Measurements from ENCODE around the gene CMTM7.

Gene CMTM7

GRCh38 chr3:32367442-32367841 is 24.2 kb upstream of the CMTM7 start:
- Histone ChIP-seq H3K9me3 (ENCODE audit: control insufficient read depth, insufficient read depth, low read length) (no peaks in the 10 kb centered on the region), H3K4me3 (ENCODE audit: low read depth, low read length) (no peak overlapping the region), H3K36me3 (ENCODE audit: control insufficient read depth, insufficient read depth, low read length) (no peaks in the 10 kb centered on the region), H3K9ac (ENCODE audit: low read depth, low read length) (peak overlapping the region; percentile 37), H3K4me1 (ENCODE audit: control insufficient read depth, insufficient read depth, low read length) (peaks cover 6% of the 10 kb centered on the region), H3K27me3 (ENCODE audit: control insufficient read depth, insufficient read depth, low read length) (no peaks in the 10 kb centered on the region)

DNA sequence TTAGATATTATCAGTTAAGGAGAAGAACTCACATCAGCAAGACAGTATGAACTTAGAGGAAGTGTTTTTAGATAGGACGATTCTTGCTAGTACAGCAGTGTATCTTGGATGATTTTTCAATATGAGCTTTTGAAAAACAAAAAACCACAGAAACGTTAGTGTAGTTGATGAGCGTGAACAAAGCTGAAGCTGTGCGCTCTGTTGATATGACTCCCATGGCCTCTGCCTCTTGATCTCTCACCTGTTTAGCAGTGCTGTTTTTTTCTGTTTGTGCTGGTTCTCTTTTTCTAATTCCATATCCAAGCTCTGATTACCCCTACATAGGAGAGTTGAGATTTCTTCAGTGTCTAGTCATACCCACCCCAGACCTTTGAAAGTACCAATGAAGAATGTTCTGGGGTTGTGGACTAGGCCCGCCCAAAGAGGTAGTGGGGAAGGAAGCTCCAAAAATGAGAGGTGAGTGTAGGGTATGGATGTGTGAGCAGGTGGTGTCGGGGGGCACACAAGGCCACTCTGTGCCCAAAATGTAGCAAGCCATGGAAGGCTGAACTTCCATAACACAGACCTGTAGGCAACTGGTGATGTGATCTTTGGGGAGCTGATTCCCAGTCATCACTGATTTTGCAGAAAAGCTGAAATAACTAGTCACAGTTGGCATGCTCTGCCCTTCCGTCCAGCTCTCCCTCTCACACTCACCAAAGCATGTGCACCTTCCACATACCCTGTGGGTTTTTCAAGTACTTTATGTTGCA is 20.0 kb upstream of the CMTM7 start:
- Histone ChIP-seq H3K4me3 (ENCODE audit: low read depth, low read length) (no peak overlapping the region), H3K9me3 (ENCODE audit: control insufficient read depth, insufficient read depth, low read length) (no peaks in the 10 kb centered on the region), H3K9ac (ENCODE audit: low read depth, low read length) (no peak overlapping the region), H3K27me3 (ENCODE audit: control insufficient read depth, insufficient read depth, low read length) (no peaks in the 10 kb centered on the region), H3K4me1 (ENCODE audit: control insufficient read depth, insufficient read depth, low read length) (peaks cover 9% of the 10 kb centered on the region), H3K36me3 (ENCODE audit: control insufficient read depth, insufficient read depth, low read length) (no peaks in the 10 kb centered on the region)

- no peaks in the 10 kb centered on the region for H3K36me3 ChIP-seq (ENCODE audit: control insufficient read depth, insufficient read depth, low read length)
- no peaks in the 10 kb centered on the region for H3K27me3 ChIP-seq (ENCODE audit: control insufficient read depth, insufficient read depth, low read length)
- H3K4me3 ChIP-seq (ENCODE audit: low read depth, low read length): no peak overlapping the region
- H3K9ac ChIP-seq (ENCODE audit: low read depth, low read length): no peak overlapping the region
- H3K9me3 ChIP-seq (ENCODE audit: control insufficient read depth, insufficient read depth, low read length): no peaks in the 10 kb centered on the region
- H3K4me1 ChIP-seq (ENCODE audit: control insufficient read depth, insufficient read depth, low read length): peaks cover 7% of the 10 kb centered on the region
These were observed 19.5 kb upstream of the CMTM7 start for GRCh38 chr3:32372213-32372490.

GRCh38 chr3:32373276-32373675 is 18.4 kb upstream of the CMTM7 start:
- Histone ChIP-seq H3K9ac (ENCODE audit: low read depth, low read length) (no peak overlapping the region), H3K4me3 (ENCODE audit: low read depth, low read length) (no peak overlapping the region), H3K27me3 (ENCODE audit: control insufficient read depth, insufficient read depth, low read length) (no peaks in the 10 kb centered on the region)

DNA sequence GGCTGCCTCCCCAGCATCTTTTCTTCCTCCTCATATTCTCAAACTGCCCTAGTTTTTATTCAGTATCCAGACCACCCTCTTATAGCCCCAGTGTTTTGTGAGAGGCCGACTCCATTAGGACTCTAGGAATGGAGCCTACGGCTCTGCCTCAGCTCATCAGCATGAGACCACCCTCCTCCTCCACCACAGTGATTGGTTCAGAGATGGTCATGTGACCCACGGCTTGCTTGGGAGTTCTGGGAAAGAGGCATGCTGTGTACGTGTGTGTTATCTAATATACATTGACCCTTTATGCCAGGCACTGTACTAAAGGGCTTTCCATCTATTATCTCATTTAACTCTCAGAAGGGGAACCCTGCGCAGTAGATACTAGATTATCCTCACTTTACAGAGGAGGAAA is 17.8 kb upstream of the CMTM7 start:
- Histone ChIP-seq H3K36me3 (ENCODE audit: control insufficient read depth, insufficient read depth, low read length) (no peaks in the 10 kb centered on the region), H3K9me3 (ENCODE audit: control insufficient read depth, insufficient read depth, low read length) (no peaks in the 10 kb centered on the region), H3K4me3 (ENCODE audit: low read depth, low read length) (no peak overlapping the region), H3K9ac (ENCODE audit: low read depth, low read length) (no peak overlapping the region), H3K27me3 (ENCODE audit: control insufficient read depth, insufficient read depth, low read length) (no peaks in the 10 kb centered on the region), H3K4me1 (ENCODE audit: control insufficient read depth, insufficient read depth, low read length) (peaks cover 3% of the 10 kb centered on the region)

More at GRCh38 chr3:32373276-32373675, 18.4 kb upstream of the CMTM7 start:
- Histone ChIP-seq H3K36me3 (ENCODE audit: control insufficient read depth, insufficient read depth, low read length) (no peaks in the 10 kb centered on the region), H3K9me3 (ENCODE audit: control insufficient read depth, insufficient read depth, low read length) (no peaks in the 10 kb centered on the region), H3K4me1 (ENCODE audit: control insufficient read depth, insufficient read depth, low read length) (peaks cover 3% of the 10 kb centered on the region)

DNA sequence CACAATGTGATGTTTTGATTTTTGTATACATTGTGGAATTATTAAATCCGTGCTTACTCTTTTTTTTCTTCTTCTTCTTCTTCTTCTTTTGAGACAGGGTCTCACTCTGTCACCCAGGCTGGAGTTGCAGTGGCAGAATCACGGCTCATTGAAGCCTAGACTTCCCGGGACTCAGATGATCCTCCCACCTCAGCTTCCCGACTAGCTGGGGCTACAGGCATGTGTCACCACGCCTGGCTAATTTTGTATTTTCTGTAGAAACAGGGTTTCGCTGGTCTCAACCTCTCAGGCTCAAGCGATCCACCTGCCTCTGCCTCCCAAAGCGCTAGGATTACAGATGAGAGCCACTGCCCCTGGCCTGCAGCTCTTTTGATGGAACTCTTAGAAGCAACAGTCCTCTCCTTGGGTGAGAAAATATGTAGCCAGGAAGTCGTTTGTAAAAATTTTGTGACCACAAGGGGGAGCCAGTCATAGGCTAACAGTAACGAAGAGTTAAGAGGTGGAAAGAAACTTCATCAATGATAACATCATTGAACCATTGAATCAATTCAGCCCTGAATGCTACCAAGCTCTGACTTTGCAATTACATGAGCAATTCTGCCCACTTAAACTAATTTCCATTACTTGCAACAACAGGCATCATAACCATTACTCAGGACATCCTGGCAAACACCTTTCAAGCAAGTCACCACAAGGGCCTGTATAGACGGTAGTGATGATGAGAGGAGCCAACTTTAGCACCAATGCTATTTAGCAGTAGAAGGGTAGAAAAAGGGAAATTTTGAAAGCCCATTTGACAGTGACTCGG is 16.7 kb upstream of the CMTM7 start:
- Histone ChIP-seq H3K9ac (ENCODE audit: low read depth, low read length) (no peak overlapping the region), H3K27me3 (ENCODE audit: control insufficient read depth, insufficient read depth, low read length) (no peaks in the 10 kb centered on the region), H3K36me3 (ENCODE audit: control insufficient read depth, insufficient read depth, low read length) (no peaks in the 10 kb centered on the region), H3K9me3 (ENCODE audit: control insufficient read depth, insufficient read depth, low read length) (no peaks in the 10 kb centered on the region), H3K4me1 (ENCODE audit: control insufficient read depth, insufficient read depth, low read length) (peaks cover 3% of the 10 kb centered on the region), H3K4me3 (ENCODE audit: low read depth, low read length) (no peak overlapping the region)

DNA sequence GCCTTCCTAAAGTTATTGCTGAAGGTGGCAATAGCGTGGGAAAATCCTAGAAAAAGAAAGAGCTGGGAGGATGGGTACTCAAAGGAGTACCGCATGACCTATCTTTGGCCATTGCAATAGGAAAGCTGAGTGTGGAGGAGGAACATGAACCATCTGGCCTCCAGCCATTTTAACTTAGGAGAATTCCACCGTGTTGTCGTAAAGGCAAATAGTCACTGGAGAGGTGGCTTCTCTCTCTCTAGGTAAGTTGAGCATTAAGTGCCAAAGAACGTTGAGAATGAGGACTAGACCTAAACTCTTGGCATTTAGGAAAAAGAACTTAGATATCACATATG is 16.1 kb upstream of the CMTM7 start:
- no peaks in the 10 kb centered on the region for H3K36me3 ChIP-seq (ENCODE audit: control insufficient read depth, insufficient read depth, low read length)
- H3K9ac ChIP-seq (ENCODE audit: low read depth, low read length): no peak overlapping the region
- H3K4me1 ChIP-seq (ENCODE audit: control insufficient read depth, insufficient read depth, low read length): peaks cover 3% of the 10 kb centered on the region
- H3K9me3 ChIP-seq (ENCODE audit: control insufficient read depth, insufficient read depth, low read length): no peaks in the 10 kb centered on the region
- no peaks in the 10 kb centered on the region for H3K27me3 ChIP-seq (ENCODE audit: control insufficient read depth, insufficient read depth, low read length)
- no peak overlapping the region for H3K4me3 ChIP-seq (ENCODE audit: low read depth, low read length)

DNA sequence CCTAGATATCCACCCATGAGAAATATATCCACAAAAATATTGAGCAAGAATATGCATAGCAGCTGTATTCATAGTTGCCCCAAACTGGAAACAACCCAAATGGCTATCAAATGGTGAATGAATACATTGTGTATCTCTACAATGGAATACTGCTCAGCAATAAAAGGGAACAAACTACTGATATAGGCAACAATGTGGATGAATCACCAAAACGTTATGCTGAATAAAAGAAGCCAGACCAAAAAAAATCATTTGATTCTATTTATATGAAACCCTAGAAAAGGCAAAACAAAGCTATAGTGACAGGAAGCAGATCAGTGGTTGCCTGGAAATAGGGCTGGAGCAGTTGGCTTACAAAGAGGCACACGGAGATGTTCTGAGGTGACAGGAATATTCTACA is 15.5 kb upstream of the CMTM7 start:
- Histone ChIP-seq H3K36me3 (ENCODE audit: control insufficient read depth, insufficient read depth, low read length) (no peaks in the 10 kb centered on the region), H3K4me3 (ENCODE audit: low read depth, low read length) (no peak overlapping the region), H3K27me3 (ENCODE audit: control insufficient read depth, insufficient read depth, low read length) (no peaks in the 10 kb centered on the region), H3K4me1 (ENCODE audit: control insufficient read depth, insufficient read depth, low read length) (peaks cover 3% of the 10 kb centered on the region), H3K9ac (ENCODE audit: low read depth, low read length) (no peak overlapping the region), H3K9me3 (ENCODE audit: control insufficient read depth, insufficient read depth, low read length) (no peaks in the 10 kb centered on the region)

GRCh38 chr3:32379831-32380500 is 11.7 kb upstream of the CMTM7 start:
- no peak overlapping the region for H3K9ac ChIP-seq (ENCODE audit: low read depth, low read length)
- no peak overlapping the region for H3K4me3 ChIP-seq (ENCODE audit: low read depth, low read length)
- no peaks in the 10 kb centered on the region for H3K36me3 ChIP-seq (ENCODE audit: control insufficient read depth, insufficient read depth, low read length)
- H3K27me3 ChIP-seq (ENCODE audit: control insufficient read depth, insufficient read depth, low read length): no peaks in the 10 kb centered on the region
- H3K4me1 ChIP-seq (ENCODE audit: control insufficient read depth, insufficient read depth, low read length): no peaks in the 10 kb centered on the region
- H3K9me3 ChIP-seq (ENCODE audit: control insufficient read depth, insufficient read depth, low read length): no peaks in the 10 kb centered on the region

- H3K9me3 ChIP-seq (ENCODE audit: control insufficient read depth, insufficient read depth, low read length): no peaks in the 10 kb centered on the region
- H3K27me3 ChIP-seq (ENCODE audit: control insufficient read depth, insufficient read depth, low read length): no peaks in the 10 kb centered on the region
- H3K9ac ChIP-seq (ENCODE audit: low read depth, low read length): no peak overlapping the region
- H3K4me1 ChIP-seq (ENCODE audit: control insufficient read depth, insufficient read depth, low read length): no peaks in the 10 kb centered on the region
- H3K36me3 ChIP-seq (ENCODE audit: control insufficient read depth, insufficient read depth, low read length): no peaks in the 10 kb centered on the region
- H3K4me3 ChIP-seq (ENCODE audit: low read depth, low read length): no peak overlapping the region
These were observed 9.7 kb upstream of the CMTM7 start for GRCh38 chr3:32381922-32382321.

GRCh38 chr3:32383136-32383711 is 8.4 kb upstream of the CMTM7 start:
- Histone ChIP-seq H3K36me3 (ENCODE audit: control insufficient read depth, insufficient read depth, low read length) (no peaks in the 10 kb centered on the region), H3K4me3 (ENCODE audit: low read depth, low read length) (no peak overlapping the region), H3K4me1 (ENCODE audit: control insufficient read depth, insufficient read depth, low read length) (no peaks in the 10 kb centered on the region), H3K27me3 (ENCODE audit: control insufficient read depth, insufficient read depth, low read length) (no peaks in the 10 kb centered on the region), H3K9me3 (ENCODE audit: control insufficient read depth, insufficient read depth, low read length) (no peaks in the 10 kb centered on the region), H3K9ac (ENCODE audit: low read depth, low read length) (no peak overlapping the region)

Measured in iPS-15b (cell line).